Tibial artery (tissue), 4 donors: ENCODE measurements around the gene NUDT17.

ENCODE experiments used
- DNase-seq, 2 donors: peaks; one replicate each; pipeline ENCODE4 v3.0.0-alpha.2; 2019
- H3K27ac ChIP-seq, 2 donors: fragments of 200-600 bp; sonication (generic) in 1 of 2; 1 replicate in 1 of 2; 2 replicates in 1 of 2; pipeline ENCODE4 v1.5.1; 2018 to 2019; ENCODE audit warnings: mild to moderate bottlenecking in 1 of 2
- H3K27me3 ChIP-seq, 2 donors: fragments of 200-600 bp; sonication (generic) in 1 of 2; one replicate each; pipeline versions ENCODE4 v1.5.1 to v1.6.0; 2016 to 2019
- H3K36me3 ChIP-seq, 3 donors: fragments of 200-600 bp; sonication (generic) in 2 of 3; one replicate each; pipeline ENCODE4 v1.5.1; 2016 to 2019; ENCODE audit warnings: mild to moderate bottlenecking in 2 of 3
- H3K4me1 ChIP-seq, 4 donors: fragments of 200-600 bp; sonication (generic) in 2 of 4; 1 replicate in 3 of 4; 2 replicates in 1 of 4; pipeline ENCODE4 v1.5.1; 2016 to 2019
- H3K4me3 ChIP-seq, 2 donors: fragments of 200-600 bp; sonication (generic) in 1 of 2; 1 replicate in 1 of 2; 2 replicates in 1 of 2; pipeline ENCODE4 v1.5.1; 2018 to 2019; ENCODE audit warnings: mild to moderate bottlenecking in 2 of 2
- H3K9me3 ChIP-seq, 3 donors: fragments of 200-600 bp; sonication (generic) in 1 of 3; one replicate each; pipeline ENCODE4 v1.5.1; 2016 to 2019
- CTCF ChIP-seq, 2 experiments: fragments of 200-600 bp in 1 of 2; fragments of 450-650 bp in 1 of 2; IDR thresholded peaks; one replicate each; pipeline ENCODE4 v1.5.1; 2017 to 2019; ENCODE audit warnings: antibody characterized with exemption in 2 of 2, mild to moderate bottlenecking in 1 of 2, moderate library complexity in 1 of 2
- intact Hi-C: fragments of 100-400 bp; cut with DNase I; formaldehyde crosslinking; loops from one replicate; pipeline ENCODE4 v1.15.0; 2023; ENCODE audit warnings: low total_unique reads

Gene NUDT17

GRCh38 chr1:145845514-145846161 is at the start of gene NUDT17:
NUDT17 (plus strand) TSS chr1:145845630; CDS start chr1:145845641, 11 bp downstream.
- Histone ChIP-seq H3K27me3 (no peaks in the 10 kb centered on the region), H3K4me1 (peaks cover 0 to 33% (median 28%) of the 10 kb centered on the region in 4 donors), H3K36me3 (peaks cover 21 to 59% (median 47%) of the 10 kb centered on the region in 3 donors), H3K4me3 (peak within 1 kb of the TSS; percentile 54 to 70), H3K9me3 (no peaks in the 10 kb centered on the region), H3K27ac (peak within 1 kb of the TSS; percentile 81 to 84)
- DNase-seq: peak; percentile 67 to 86
- TF ChIP-seq CTCF (IDR thresholded peaks at IDR 0.05): peak; percentile 90 to 95
- intact Hi-C loops: loop anchor here (2.0 to 5.0 kb wide), 2 partner anchors 67 to 169 kb away; partner anchors contain the start of gene ITGA10

- Histone ChIP-seq H3K4me3 (no peak overlapping the region), H3K36me3 (no peaks in the 10 kb centered on the region), H3K9me3 (no peaks in the 10 kb centered on the region), H3K4me1 (peaks cover 0 to 10% (median 0%) of the 10 kb centered on the region in 4 donors), H3K27me3 (no peaks in the 10 kb centered on the region), H3K27ac (no peak overlapping the region)
- DNase-seq: no peak
- intact Hi-C loops: no loop called here
- no peak for TF ChIP-seq CTCF (IDR thresholded peaks at IDR 0.05)
These were observed 48.7 kb upstream of the NUDT17 start for GRCh38 chr1:145796753-145797152.

GRCh38 chr1:145799806-145800205 is 45.6 kb upstream of the NUDT17 start:
- no peak for DNase-seq
- Histone ChIP-seq H3K27me3 (no peaks in the 10 kb centered on the region), H3K4me3 (no peak overlapping the region), H3K9me3 (no peaks in the 10 kb centered on the region), H3K27ac (no peak overlapping the region), H3K4me1 (peaks cover 0 to 31% (median 8%) of the 10 kb centered on the region in 4 donors), H3K36me3 (no peaks in the 10 kb centered on the region)
- intact Hi-C loops: no loop called here
- TF ChIP-seq CTCF (IDR thresholded peaks at IDR 0.05): no peak

GRCh38 chr1:145804235-145805045 is 41.0 kb upstream of the NUDT17 start:
- H3K4me1 ChIP-seq: peaks cover 0 to 54% (median 8%) of the 10 kb centered on the region in 4 donors
- no peaks in the 10 kb centered on the region for H3K36me3 ChIP-seq

GRCh38 chr1:145805057-145805456 is 40.4 kb upstream of the NUDT17 start:
- Histone ChIP-seq H3K4me3 (no peak overlapping the region), H3K36me3 (no peaks in the 10 kb centered on the region), H3K27ac (no peak overlapping the region), H3K27me3 (no peaks in the 10 kb centered on the region), H3K9me3 (no peaks in the 10 kb centered on the region), H3K4me1 (peaks cover 0 to 54% (median 8%) of the 10 kb centered on the region in 4 donors)
- no peak for TF ChIP-seq CTCF (IDR thresholded peaks at IDR 0.05)
- intact Hi-C loops: no loop called here
- DNase-seq: no peak

More at GRCh38 chr1:145804235-145805045, 41.0 kb upstream of the NUDT17 start:
- TF ChIP-seq CTCF (IDR thresholded peaks at IDR 0.05): no peak
- no peak overlapping the region for H3K27ac ChIP-seq
- no peaks in the 10 kb centered on the region for H3K27me3 ChIP-seq
- H3K9me3 ChIP-seq: no peaks in the 10 kb centered on the region
- no peak overlapping the region for H3K4me3 ChIP-seq
- intact Hi-C loops: no loop called here
- no peak for DNase-seq
